Measurements from ENCODE around the gene ARMC8. TPM values are rescaled to one million over a fixed set of nuclear protein-coding genes. Genes with fewer than 3 reads are reported as not detected.
A peak's percentile ranks its signal among the peaks of the same experiment; 100 is the strongest.

ARMC8 gene
- total and polyA plus RNA-seq, 3 donors from 2014 or later, result 39.5 to 57.2 (median 53.4) TPM

DNA sequence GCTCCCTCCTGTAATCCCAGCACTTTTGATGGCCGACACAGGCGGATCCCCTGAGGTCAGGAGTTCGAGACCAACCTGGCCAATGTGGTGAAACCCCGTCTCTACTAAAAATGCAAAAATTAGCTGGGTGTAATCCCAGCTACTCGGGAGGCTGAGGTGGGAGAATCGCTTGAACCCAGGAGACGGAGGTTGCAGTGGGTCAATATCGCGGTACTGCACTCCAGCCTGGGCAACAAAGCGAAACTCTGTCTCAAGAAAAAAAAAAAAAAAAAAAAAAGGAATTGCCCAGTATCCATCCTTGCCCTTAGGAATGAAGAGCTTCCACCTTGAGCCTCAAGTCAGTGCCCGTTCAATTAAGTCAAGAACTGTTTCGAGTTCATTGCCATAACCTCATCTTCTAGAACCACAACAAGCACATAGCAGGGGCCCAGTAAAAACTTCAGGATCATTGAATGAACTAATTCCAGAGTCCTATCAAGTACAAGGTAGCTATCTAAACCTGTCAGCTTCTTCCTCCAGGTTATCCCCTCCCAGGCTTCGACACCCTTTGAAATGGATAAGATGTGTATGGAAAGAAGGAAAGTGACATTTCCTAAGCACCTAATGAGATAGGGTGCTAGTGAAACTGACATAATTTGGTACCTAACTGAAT, 13.2 kb upstream of the ARMC8 start:
- Histone ChIP-seq H3K4me1 (no peaks in the 10 kb centered on the region), H3K36me3 (ENCODE audit: low read depth, missing control alignments) (no peaks in the 10 kb centered on the region), H3K9me3 (no peaks in the 10 kb centered on the region), H3K4me3 (peak overlapping the region; percentile 67 to 84), H3K27ac (peak overlapping the region; percentile 32 to 50), H3K27me3 (no peaks in the 10 kb centered on the region)
- 43 to 64% methylated on average over 13 of the region's 13 CpGs for WGBS, 2 donors
- DNase-seq, result no peak
- intact Hi-C loops (cut with DNase I; ENCODE audit: low total_unique reads), result no loop called here
- TF ChIP-seq POLR2A (IDR thresholded peaks at IDR 0.05) (no peak), CTCF (IDR thresholded peaks at IDR 0.05) (no peak)

GRCh38 chr3:138174421-138175131, 12.5 kb upstream of the ARMC8 start, which contains the start of gene DBR1:
TSS of gene DBR1 (minus strand) at chr3:138174921. CDS start at chr3:138174795, 126 bp downstream.
- WGBS, 2 donors, result 1% methylated on average over 20 to 23 of the region's 38 CpGs
- Histone ChIP-seq H3K4me1 (no peaks in the 10 kb centered on the region), H3K9me3 (no peaks in the 10 kb centered on the region), H3K4me3 (peak within 1 kb of the TSS; percentile 67 to 84), H3K27ac (peak within 1 kb of the TSS; percentile 32 to 50), H3K27me3 (no peaks in the 10 kb centered on the region), H3K36me3 (ENCODE audit: low read depth, missing control alignments) (no peaks in the 10 kb centered on the region)
- peak; percentile 86 for DNase-seq
- intact Hi-C loops (cut with DNase I; ENCODE audit: low total_unique reads), result no loop called here
- no peak for TF ChIP-seq CTCF (IDR thresholded peaks at IDR 0.05)
- no peak for TF ChIP-seq POLR2A (IDR thresholded peaks at IDR 0.05)

DNA sequence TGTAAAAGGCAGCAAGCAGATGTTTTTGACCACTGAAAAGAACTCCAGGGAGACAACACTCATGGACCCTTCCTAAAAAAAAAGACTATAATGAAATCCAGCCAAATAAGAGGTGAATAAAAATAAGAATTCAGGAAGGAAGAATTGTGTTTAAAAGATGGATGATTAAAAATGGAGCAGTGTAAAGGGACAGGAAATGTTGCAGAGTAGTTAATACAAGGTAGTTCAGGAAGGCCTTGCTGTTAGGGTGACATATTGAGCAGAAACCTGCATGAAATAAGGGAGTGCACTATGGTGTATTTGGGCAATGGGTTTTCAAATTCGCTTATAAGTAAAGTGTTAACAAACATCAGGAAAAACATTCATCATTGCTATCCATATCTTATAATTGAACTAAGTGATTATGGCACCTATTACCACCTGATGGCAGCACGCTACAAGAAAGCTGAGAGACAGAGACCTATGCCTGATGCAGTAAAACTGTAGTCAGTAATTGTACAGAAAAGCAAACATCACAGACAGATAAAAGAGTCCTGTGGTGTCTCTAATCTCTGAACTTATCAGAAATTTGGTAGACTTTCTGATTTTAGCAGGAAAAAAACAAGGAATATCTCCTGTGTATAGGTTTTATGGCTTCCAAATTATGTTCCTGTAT, 6.6 kb upstream of the ARMC8 start:
- DNase-seq, result peak; percentile 40
- Histone ChIP-seq H3K27ac (no peak overlapping the region), H3K9me3 (no peaks in the 10 kb centered on the region), H3K36me3 (ENCODE audit: low read depth, missing control alignments) (no peaks in the 10 kb centered on the region), H3K27me3 (no peaks in the 10 kb centered on the region), H3K4me3 (no peak overlapping the region), H3K4me1 (no peaks in the 10 kb centered on the region)
- 40 to 49% methylated on average over 2 of the region's 2 CpGs for WGBS, 2 donors
- intact Hi-C loops (cut with DNase I; ENCODE audit: low total_unique reads), result no loop called here
- TF ChIP-seq CTCF (IDR thresholded peaks at IDR 0.05) (peak in 1 of 3 experiments; percentile 18), POLR2A (IDR thresholded peaks at IDR 0.05) (no peak)

DNA sequence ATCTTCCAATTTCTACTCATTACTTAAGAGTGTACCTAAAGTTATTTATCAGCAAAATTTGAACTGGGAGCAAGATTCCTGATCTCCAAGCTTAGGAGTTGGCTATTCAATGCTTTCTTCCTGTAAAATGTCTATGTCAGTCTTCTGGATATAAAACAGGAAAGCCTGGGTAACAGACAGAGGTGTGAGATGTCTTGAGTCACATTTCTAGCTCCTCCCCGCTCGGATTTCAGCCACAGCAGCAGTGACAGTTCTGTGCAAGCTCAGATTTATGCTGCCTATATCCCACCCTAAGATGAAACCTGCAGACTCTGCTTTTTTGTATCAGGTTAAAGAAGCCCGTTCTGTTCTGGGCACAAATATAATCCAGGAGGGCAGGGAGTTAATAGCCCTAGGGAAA, 2.1 kb upstream of the ARMC8 start:
- H3K36me3 ChIP-seq (ENCODE audit: low read depth, missing control alignments), result no peaks in the 10 kb centered on the region
- H3K27ac ChIP-seq, result no peak overlapping the region
- intact Hi-C loops (cut with DNase I; ENCODE audit: low total_unique reads), result no loop called here
- no peaks in the 10 kb centered on the region for H3K27me3 ChIP-seq
- peaks cover 4% of the 10 kb centered on the region for H3K4me1 ChIP-seq
- H3K9me3 ChIP-seq, result no peaks in the 10 kb centered on the region
- TF ChIP-seq POLR2A (IDR thresholded peaks at IDR 0.05) (no peak), CTCF (IDR thresholded peaks at IDR 0.05) (no peak)
- DNase-seq, result no peak
- H3K4me3 ChIP-seq, result no peak overlapping the region
- 42 to 64% methylated on average over 3 of the region's 3 CpGs for WGBS, 2 donors
